CD4-positive, CD25-positive, alpha-beta regulatory T cell (primary cell): ENCODE results near the gene DENND1A. TPM values are rescaled to one million over a fixed set of nuclear protein-coding genes. Genes with fewer than 3 reads are reported as not detected.
A peak's percentile ranks its signal among the peaks of the same experiment; 100 is the strongest.

ENCODE experiments used
- ATAC-seq, 2 donors: fragments of 150-1000 bp; cut with Tn5 transposase; one replicate each; pipeline ENCODE4 v1.10.0; 2021; ENCODE audit warnings: low read depth in 2 of 2, moderate number of reproducible peaks in 2 of 2, moderate library complexity in 1 of 2
- DNase-seq, 3 donors: peaks; one replicate each; pipeline versions ENCODE4 v3.0.0 to v3.0.0-alpha.2; 2012 to 2022; ENCODE audit warnings: mixed read lengths in 1 of 3
- H3K27ac ChIP-seq: one replicate; pipeline ENCODE4 v1.7.0; 2013; ENCODE audit warnings: mild to moderate bottlenecking, low read length; ENCODE audit not compliant: insufficient read depth, poor library complexity, severe bottlenecking
- H3K27me3 ChIP-seq: one replicate; pipeline ENCODE4 v1.7.0; 2013; ENCODE audit warnings: low read length; ENCODE audit not compliant: control insufficient read depth, insufficient read depth
- H3K36me3 ChIP-seq: one replicate; pipeline ENCODE4 v1.7.0; 2013; ENCODE audit warnings: mild to moderate bottlenecking, low read length, moderate library complexity; ENCODE audit not compliant: control insufficient read depth, insufficient read depth
- H3K4me1 ChIP-seq: 2 replicates; pipeline ENCODE4 v1.7.0; 2013; ENCODE audit warnings: mild to moderate bottlenecking, low read length; ENCODE audit not compliant: insufficient read depth, control insufficient read depth, poor library complexity, severe bottlenecking
- H3K4me3 ChIP-seq: one replicate; pipeline ENCODE4 v1.7.0; 2013; ENCODE audit warnings: low read depth, mild to moderate bottlenecking, low read length, moderate library complexity
- H3K9me3 ChIP-seq, 2 experiments: 1 replicate in 1 of 2; 2 replicates in 1 of 2; pipeline ENCODE4 v1.7.0; 2013; ENCODE audit warnings: low read length in 2 of 2, mild to moderate bottlenecking in 1 of 2, moderate library complexity in 1 of 2; ENCODE audit not compliant: control insufficient read depth in 2 of 2
- H3K27ac Mint-ChIP-seq, 3 donors: one replicate each; pipeline ENCODE4 v1.8.0; 2020 to 2022; ENCODE audit warnings: mild to moderate bottlenecking in 3 of 3, mixed read lengths in 3 of 3, moderate library complexity in 2 of 3
- H3K27me3 Mint-ChIP-seq: one replicate; pipeline ENCODE4 v1.8.0; 2022; ENCODE audit warnings: mild to moderate bottlenecking, mixed read lengths
- H3K36me3 Mint-ChIP-seq: one replicate; pipeline ENCODE4 v1.8.0; 2020; ENCODE audit warnings: mixed read lengths
- H3K4me1 Mint-ChIP-seq, 4 donors: one replicate each; pipeline ENCODE4 v1.8.0; 2020 to 2022; ENCODE audit warnings: mixed read lengths in 4 of 4, mild to moderate bottlenecking in 1 of 4
- H3K4me3 Mint-ChIP-seq, 4 donors: one replicate each; pipeline ENCODE4 v1.8.0; 2020 to 2022; ENCODE audit warnings: mild to moderate bottlenecking in 4 of 4, mixed read lengths in 4 of 4, moderate library complexity in 3 of 4
- H3K9me3 Mint-ChIP-seq, 7 donors: one replicate each; pipeline ENCODE4 v1.8.0; 2020 to 2022; ENCODE audit warnings: mixed read lengths in 7 of 7, mild to moderate bottlenecking in 3 of 7, moderate library complexity in 2 of 7
- polyA plus RNA-seq, 4 donors: library from polyadenylated mRNA; unstranded; fragments of 300-500 nt; fragmentation: Illumina TruSeq; gene quantifications; one replicate each; pipeline ENCODE4 v1.2.3, GENCODE V29; 2021
- total RNA-seq: library from RNA; stranded (reverse); gene quantifications from one replicate; pipeline ENCODE4 v1.2.3, GENCODE V29; 2022

The DENND1A gene
- total and polyA plus RNA-seq, 5 donors from 2014 or later, result 3.5 to 21.8 (median 4.7) TPM

DNA sequence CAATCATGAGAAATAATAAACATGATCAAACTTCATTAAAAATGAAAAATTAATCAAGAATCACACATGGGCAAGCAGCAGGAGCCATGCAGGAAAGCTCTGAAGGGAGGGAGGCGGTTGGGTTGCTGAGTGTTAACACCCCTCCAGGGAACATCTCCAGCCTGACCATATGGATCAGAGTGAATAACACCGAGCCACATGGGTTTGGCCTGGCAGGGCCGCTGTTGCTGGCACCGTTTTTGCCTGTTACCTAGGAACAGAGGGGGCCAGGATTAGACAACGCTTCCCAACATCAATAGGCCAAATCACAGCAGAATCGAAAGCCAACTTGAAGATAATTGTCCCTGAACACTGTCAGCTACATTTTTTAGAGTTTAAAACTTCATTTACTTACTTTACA, 160.2 kb downstream of the DENND1A start:
- H3K36me3 Mint-ChIP-seq, result peaks cover 10% of the 10 kb centered on the region
- DNase-seq (no peak), ATAC-seq (no peak)
- H3K27me3 ChIP-seq, result no peaks in the 10 kb centered on the region
- no peaks in the 10 kb centered on the region for H3K9me3 ChIP-seq
- H3K27ac Mint-ChIP-seq, result no peak overlapping the region
- no peaks in the 10 kb centered on the region for H3K36me3 ChIP-seq
- no peaks in the 10 kb centered on the region for H3K4me1 ChIP-seq
- no peaks in the 10 kb centered on the region for H3K9me3 Mint-ChIP-seq
- peaks cover 0 to 4% (median 4%) of the 10 kb centered on the region in 4 donors for H3K4me1 Mint-ChIP-seq
- H3K27me3 Mint-ChIP-seq, result no peaks in the 10 kb centered on the region
- no peak overlapping the region for H3K27ac ChIP-seq
- no peak overlapping the region for H3K4me3 ChIP-seq
- H3K4me3 Mint-ChIP-seq, result no peak overlapping the region

DNA sequence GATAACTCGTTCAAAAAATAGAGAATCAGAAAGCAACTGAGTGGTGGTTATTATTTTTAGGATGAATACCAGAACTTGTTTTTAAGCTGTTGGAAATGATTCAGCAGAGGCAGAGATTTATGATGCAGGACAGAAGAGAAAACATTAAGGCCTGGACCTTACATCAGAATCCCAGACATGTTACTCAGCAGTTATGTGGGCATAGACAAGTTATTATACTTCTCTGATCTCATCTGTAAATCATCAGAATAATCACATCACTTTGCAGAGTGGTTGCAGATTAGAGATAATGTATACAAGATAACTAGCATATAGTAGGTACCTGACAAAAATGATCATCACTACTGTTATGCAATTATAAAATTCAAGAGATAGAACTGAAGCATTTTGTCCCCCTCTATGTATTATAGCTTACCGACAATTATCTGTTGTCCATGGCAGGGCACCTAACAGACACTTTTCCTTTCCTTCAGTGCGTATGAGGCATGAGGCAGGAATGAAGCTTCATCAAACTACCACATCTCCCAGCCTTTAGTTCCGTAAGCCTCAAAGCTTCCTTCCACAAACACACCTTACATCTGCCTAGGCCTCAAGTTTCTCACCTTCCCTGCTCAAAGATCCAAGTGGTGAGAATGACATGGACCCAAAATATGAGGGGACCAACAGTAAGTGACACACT, 165.9 kb downstream of the DENND1A start:
- Histone ChIP-seq H3K9me3 (no peaks in the 10 kb centered on the region), H3K27ac (no peak overlapping the region), H3K27me3 (no peaks in the 10 kb centered on the region), H3K4me3 (no peak overlapping the region), H3K36me3 (no peaks in the 10 kb centered on the region), H3K4me1 (no peaks in the 10 kb centered on the region)
- peaks cover 0 to 4% (median 0%) of the 10 kb centered on the region in 4 donors for H3K4me1 Mint-ChIP-seq
- H3K36me3 Mint-ChIP-seq, result peaks cover 6% of the 10 kb centered on the region
- ATAC-seq (no peak), DNase-seq (no peak)
- no peaks in the 10 kb centered on the region for H3K27me3 Mint-ChIP-seq
- H3K27ac Mint-ChIP-seq, result no peak overlapping the region
- H3K4me3 Mint-ChIP-seq, result no peak overlapping the region
- no peaks in the 10 kb centered on the region for H3K9me3 Mint-ChIP-seq

DNA sequence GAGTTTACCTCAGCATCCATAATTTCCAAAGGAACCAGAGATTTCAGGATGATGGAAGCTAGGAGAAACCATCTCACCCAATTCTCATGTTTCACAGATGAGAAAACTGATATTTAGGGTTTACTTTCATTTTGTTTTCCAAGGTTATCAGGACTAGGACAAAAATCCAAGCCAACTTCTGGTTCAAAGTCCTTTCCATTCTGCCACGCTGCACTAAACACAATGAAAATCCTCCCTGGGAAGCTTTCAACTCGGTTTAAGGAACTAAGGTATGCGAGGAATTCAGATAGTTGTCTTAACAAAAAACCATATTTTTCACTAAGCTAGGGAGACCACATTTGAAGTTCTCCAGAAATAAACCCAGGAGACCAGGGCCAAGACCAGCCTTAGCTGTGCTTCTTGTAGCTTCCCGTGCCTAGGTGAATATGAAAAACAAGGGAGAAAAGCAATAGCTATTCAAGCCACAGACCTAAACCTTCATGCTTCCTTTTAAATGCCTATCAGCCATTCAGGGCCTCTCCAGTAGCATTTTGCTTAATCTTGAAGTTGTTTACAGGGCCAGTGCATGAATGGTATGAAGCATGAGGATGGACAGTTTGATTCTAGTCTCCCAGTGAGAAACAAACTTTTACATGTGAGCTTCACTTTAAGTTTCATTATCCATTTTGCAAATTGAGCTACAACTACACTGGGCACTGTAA, 167.9 kb downstream of the DENND1A start:
- no peak overlapping the region for H3K4me3 Mint-ChIP-seq
- Histone ChIP-seq H3K9me3 (no peaks in the 10 kb centered on the region), H3K4me1 (no peaks in the 10 kb centered on the region), H3K27me3 (no peaks in the 10 kb centered on the region), H3K4me3 (no peak overlapping the region), H3K36me3 (no peaks in the 10 kb centered on the region), H3K27ac (no peak overlapping the region)
- H3K4me1 Mint-ChIP-seq, result peaks cover 0 to under 1% (median 0%) of the 10 kb centered on the region in 4 donors
- DNase-seq (no peak), ATAC-seq (no peak)
- H3K36me3 Mint-ChIP-seq, result peaks cover 18% of the 10 kb centered on the region
- no peaks in the 10 kb centered on the region for H3K27me3 Mint-ChIP-seq
- H3K27ac Mint-ChIP-seq, result peak overlapping the region in 1 of 3 donors; percentile 17
- no peaks in the 10 kb centered on the region for H3K9me3 Mint-ChIP-seq

DNA sequence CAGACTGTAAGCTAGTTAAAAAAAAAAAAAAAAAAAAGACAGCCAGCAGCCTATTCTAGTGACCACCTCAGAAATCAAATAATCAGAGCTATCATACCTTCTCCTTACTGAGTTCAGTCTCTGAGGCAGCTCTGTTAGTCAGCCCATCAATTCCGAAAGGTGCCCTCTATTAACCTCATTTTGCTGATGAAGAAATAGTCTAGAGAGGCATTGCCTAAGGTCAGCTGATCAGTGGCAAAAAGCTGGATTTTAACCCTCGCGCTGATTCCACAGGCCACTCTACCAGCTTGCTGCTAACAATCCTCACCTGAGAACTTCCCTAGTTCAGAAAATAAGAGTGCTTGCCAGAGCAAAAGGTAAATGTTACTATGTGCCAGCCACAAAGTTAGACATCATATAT, 172.0 kb downstream of the DENND1A start:
- peaks cover 3% of the 10 kb centered on the region for H3K36me3 ChIP-seq
- no peaks in the 10 kb centered on the region for H3K27me3 ChIP-seq
- DNase-seq (no peak), ATAC-seq (no peak)
- H3K9me3 ChIP-seq, result no peaks in the 10 kb centered on the region
- H3K27ac ChIP-seq, result no peak overlapping the region
- H3K9me3 Mint-ChIP-seq, result no peaks in the 10 kb centered on the region
- H3K4me1 Mint-ChIP-seq, result peaks cover 0 to 4% (median under 1%) of the 10 kb centered on the region in 4 donors
- no peaks in the 10 kb centered on the region for H3K4me1 ChIP-seq
- no peak overlapping the region for H3K4me3 Mint-ChIP-seq
- no peak overlapping the region for H3K4me3 ChIP-seq
- no peak overlapping the region for H3K27ac Mint-ChIP-seq
- no peaks in the 10 kb centered on the region for H3K27me3 Mint-ChIP-seq
- H3K36me3 Mint-ChIP-seq, result peaks cover 20% of the 10 kb centered on the region

DNA sequence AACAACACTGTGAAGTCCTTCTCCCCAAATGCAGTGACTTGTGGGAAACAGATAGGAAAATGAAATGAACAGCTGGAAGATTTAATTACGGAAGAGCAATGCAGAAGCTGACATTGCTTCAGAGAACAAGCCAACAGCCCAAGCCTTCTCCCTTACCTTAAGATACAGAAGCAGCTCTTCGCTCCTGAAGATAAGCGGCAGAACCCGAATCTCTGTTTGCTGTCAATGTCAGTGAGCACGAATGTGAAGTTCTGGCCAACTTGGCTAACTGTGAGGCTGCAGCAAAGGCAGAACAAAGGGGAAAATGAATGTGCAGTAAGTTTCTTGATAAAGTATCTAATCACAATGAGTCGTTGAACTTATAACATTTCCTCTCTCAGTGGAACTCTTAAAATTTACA, 172.4 kb downstream of the DENND1A start:
- DNase-seq (no peak), ATAC-seq (no peak)
- H3K4me3 Mint-ChIP-seq, result no peak overlapping the region
- peaks cover 0 to 4% (median 2%) of the 10 kb centered on the region in 4 donors for H3K4me1 Mint-ChIP-seq
- peaks cover 20% of the 10 kb centered on the region for H3K36me3 Mint-ChIP-seq
- Histone ChIP-seq H3K4me1 (no peaks in the 10 kb centered on the region), H3K27me3 (no peaks in the 10 kb centered on the region), H3K36me3 (peaks cover 3% of the 10 kb centered on the region), H3K4me3 (no peak overlapping the region), H3K9me3 (no peaks in the 10 kb centered on the region), H3K27ac (no peak overlapping the region)
- no peaks in the 10 kb centered on the region for H3K9me3 Mint-ChIP-seq
- H3K27ac Mint-ChIP-seq, result no peak overlapping the region
- H3K27me3 Mint-ChIP-seq, result no peaks in the 10 kb centered on the region

DNA sequence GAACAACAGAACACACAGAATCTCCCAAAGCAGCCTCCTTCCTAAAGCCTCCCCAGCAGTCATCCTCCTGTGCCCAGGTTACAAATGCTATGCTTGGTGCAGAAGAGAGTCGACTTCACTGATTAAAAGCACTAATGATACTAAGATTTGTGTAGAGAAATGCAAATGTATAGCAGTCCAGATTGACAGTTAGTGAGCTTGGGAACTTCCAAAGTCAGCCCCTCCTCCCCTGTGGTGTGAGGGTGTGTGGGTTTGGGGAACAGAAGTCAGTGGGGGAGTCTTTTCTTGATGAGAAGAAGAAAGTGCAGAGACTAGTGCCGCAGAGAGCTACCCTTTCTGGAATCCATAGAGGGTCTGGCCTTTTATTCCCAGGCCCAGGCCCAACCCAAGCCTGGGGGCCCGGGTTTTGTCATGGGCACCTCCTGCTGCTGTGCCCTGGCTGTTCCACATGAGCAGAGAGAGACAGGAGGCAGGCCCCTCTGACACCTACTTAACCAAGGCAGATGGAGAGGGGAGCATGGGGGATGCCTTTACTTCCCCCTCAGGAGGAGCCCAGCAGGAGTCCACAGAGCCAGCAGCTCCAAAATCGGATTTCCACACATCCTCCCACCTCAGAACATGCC, 173.3 kb downstream of the DENND1A start:
- Histone ChIP-seq H3K9me3 (no peaks in the 10 kb centered on the region), H3K27me3 (no peaks in the 10 kb centered on the region), H3K4me3 (no peak overlapping the region), H3K36me3 (peaks cover 3% of the 10 kb centered on the region), H3K4me1 (no peaks in the 10 kb centered on the region), H3K27ac (no peak overlapping the region)
- H3K4me1 Mint-ChIP-seq, result peaks cover 0 to 6% (median 2%) of the 10 kb centered on the region in 4 donors
- H3K27me3 Mint-ChIP-seq, result no peaks in the 10 kb centered on the region
- DNase-seq, result no peak
- H3K9me3 Mint-ChIP-seq, result no peaks in the 10 kb centered on the region
- peaks cover 23% of the 10 kb centered on the region for H3K36me3 Mint-ChIP-seq
- ATAC-seq, result no peak
- H3K4me3 Mint-ChIP-seq, result no peak overlapping the region
- no peak overlapping the region for H3K27ac Mint-ChIP-seq

DNA sequence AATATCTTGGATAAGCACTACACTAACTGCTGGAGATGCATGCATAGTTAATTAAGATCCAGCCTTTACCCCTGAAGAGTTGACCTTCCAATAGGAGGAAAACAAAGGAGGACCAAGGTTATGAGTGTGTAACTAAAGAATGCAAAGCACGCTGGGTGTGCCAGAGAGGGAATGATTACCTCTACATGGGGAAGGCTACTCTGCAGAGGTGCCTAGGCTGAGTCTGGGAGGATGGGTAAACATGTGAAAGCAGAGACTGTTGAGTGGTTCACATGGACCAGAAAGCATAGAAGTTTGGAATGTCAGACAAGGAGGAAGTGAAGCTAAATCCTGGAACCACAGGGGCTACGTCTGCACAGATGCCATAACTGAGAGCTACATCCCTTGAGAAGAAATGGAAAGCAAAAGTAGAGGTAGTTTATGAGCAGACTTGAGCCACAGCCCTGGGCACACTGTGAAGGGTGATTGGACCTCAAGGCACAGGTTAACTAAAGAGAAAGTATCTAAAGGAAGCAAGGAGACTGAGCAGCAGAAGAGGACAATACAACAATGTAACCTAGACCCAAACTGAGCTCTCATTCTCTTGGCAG, 176.2 kb downstream of the DENND1A start:
- Mint-ChIP-seq H3K36me3 (peaks cover 26% of the 10 kb centered on the region), H3K4me1 (peaks cover 10 to 20% (median 15%) of the 10 kb centered on the region in 4 donors), H3K27ac (peak overlapping the region in 1 of 3 donors; percentile 72), H3K9me3 (no peaks in the 10 kb centered on the region), H3K4me3 (no peak overlapping the region), H3K27me3 (no peaks in the 10 kb centered on the region)
- H3K9me3 ChIP-seq, result no peaks in the 10 kb centered on the region
- no peak for ATAC-seq
- H3K4me1 ChIP-seq, result peaks cover 3% of the 10 kb centered on the region
- no peak overlapping the region for H3K4me3 ChIP-seq
- H3K36me3 ChIP-seq, result peaks cover 3% of the 10 kb centered on the region
- H3K27me3 ChIP-seq, result no peaks in the 10 kb centered on the region
- no peak for DNase-seq
- H3K27ac ChIP-seq, result no peak overlapping the region
